ENCODE data around the gene GAGE2A. TPM values are rescaled to one million over a fixed set of nuclear protein-coding genes. Genes with fewer than 3 reads are reported as not detected.
"Not testable (repeated sequence)": the region's sequence is repeated elsewhere in the genome, so short reads cannot be mapped to it uniquely, and the experiment has no call there.

GAGE2A gene, protein sequence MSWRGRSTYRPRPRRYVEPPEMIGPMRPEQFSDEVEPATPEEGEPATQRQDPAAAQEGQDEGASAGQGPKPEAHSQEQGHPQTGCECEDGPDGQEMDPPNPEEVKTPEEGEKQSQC
- not detected for total RNA-seq

- no CpG with 5 or more reads among the region's 16 CpGs for WGBS, 10 experiments
- in situ Hi-C loops (cut with MboI; ENCODE audit: low pct_unique_long_range_greater_than_20kb in 2 of 9, low sequenced_read_pairs in 9 of 9, unreplicated experiment in 9 of 9), result not testable (repeated sequence)
These were observed at the start of gene GAGE2A for GRCh38 chrX:49589196-49589595. Gene GAGE2A, plus strand, starts transcription at chrX:49589496. Its CDS starts 1,155 bp downstream, at chrX:49590651.

DNA sequence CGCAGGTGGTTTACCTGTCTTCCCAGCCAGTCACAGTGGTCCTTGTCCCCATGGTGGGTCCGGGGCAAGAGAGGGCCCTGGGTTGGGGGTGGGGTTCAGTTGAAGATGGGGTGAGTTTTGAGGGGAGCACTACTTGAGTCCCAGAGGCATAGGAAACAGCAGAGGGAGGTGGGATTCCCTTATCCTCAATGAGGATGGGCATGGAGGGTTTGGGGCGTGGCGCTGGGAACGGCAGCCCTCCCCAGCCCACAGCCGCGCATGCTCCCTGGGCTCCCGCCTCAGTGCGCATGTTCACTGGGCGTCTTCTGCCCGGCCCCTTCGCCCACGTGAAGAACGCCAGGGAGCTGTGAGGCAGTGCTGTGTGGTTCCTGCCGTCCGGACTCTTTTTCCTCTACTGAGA is 47.9 kb upstream of the GAGE2A start, which contains the start of gene GAGE12D:
TSS of gene GAGE12D (plus strand) at position 301 of the 400 bp plus-strand sequence. CDS start 1,155 bp downstream, outside the sequence.
- in situ Hi-C loops (cut with MboI; ENCODE audit: low pct_unique_long_range_greater_than_20kb in 2 of 9, low sequenced_read_pairs in 9 of 9, unreplicated experiment in 9 of 9); H3K4me3 ChIP-seq; H3K4me1 ChIP-seq (replicated peaks in 1 of 2); ATAC-seq (replicated peaks in 6 of 8); H3K27ac ChIP-seq: not testable (repeated sequence)
- WGBS, 10 experiments, result no CpG with 5 or more reads among the region's 16 CpGs

More at GRCh38 chrX:49589196-49589595, at the start of gene GAGE2A:
- not testable (repeated sequence) for H3K27ac ChIP-seq; H3K4me1 ChIP-seq (replicated peaks in 1 of 2); H3K4me3 ChIP-seq; ATAC-seq (replicated peaks in 6 of 8)

- H3K4me3 ChIP-seq; H3K4me1 ChIP-seq (replicated peaks in 1 of 2); ATAC-seq (replicated peaks in 6 of 8); H3K27ac ChIP-seq; in situ Hi-C loops (cut with MboI; ENCODE audit: low pct_unique_long_range_greater_than_20kb in 2 of 9, low sequenced_read_pairs in 9 of 9, unreplicated experiment in 9 of 9): not testable (repeated sequence)
- no CpG with 5 or more reads among the region's 16 CpGs for WGBS, 10 experiments
These were observed 38.3 kb upstream of the GAGE2A start, which contains the start of gene GAGE12E for GRCh38 chrX:49550989-49551388. Gene GAGE12E, plus strand, starts transcription at chrX:49551289. Its CDS starts 1,155 bp downstream, at chrX:49552444.

DNA sequence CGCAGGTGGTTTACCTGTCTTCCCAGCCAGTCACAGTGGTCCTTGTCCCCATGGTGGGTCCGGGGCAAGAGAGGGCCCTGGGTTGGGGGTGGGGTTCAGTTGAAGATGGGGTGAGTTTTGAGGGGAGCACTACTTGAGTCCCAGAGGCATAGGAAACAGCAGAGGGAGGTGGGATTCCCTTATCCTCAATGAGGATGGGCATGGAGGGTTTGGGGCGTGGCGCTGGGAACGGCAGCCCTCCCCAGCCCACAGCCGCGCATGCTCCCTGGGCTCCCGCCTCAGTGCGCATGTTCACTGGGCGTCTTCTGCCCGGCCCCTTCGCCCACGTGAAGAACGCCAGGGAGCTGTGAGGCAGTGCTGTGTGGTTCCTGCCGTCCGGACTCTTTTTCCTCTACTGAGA is 28.8 kb upstream of the GAGE2A start, which contains the start of gene GAGE12F:
TSS of gene GAGE12F (plus strand) at position 301 of the 400 bp plus-strand sequence. CDS start 1,155 bp downstream, outside the sequence.
- H3K4me3 ChIP-seq; H3K27ac ChIP-seq; ATAC-seq (replicated peaks in 6 of 8); in situ Hi-C loops (cut with MboI; ENCODE audit: low pct_unique_long_range_greater_than_20kb in 2 of 9, low sequenced_read_pairs in 9 of 9, unreplicated experiment in 9 of 9); H3K4me1 ChIP-seq (replicated peaks in 1 of 2): not testable (repeated sequence)
- no CpG with 5 or more reads among the region's 16 CpGs for WGBS, 10 experiments

DNA sequence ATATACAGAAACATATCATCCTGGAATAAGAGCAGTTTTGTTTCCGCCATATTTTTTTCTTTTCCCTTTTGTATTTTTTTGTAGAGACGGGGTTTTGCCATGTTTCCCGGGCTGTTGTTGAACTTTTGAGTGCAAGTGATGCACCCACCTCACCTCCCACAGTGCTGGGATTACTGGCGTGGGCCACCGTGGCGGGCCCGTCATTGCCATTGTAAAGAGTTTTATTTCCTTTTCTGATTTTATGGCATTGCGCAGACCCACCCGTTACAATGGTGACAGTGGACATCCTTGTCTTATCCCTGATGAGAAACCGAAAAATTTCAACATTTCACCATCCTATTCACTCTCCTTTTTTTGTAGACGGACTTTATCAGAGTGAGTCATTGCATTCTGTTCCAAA is 20.6 kb upstream of the GAGE2A start:
- H3K4me1 ChIP-seq (replicated peaks in 1 of 2); H3K4me3 ChIP-seq; in situ Hi-C loops (cut with MboI; ENCODE audit: low pct_unique_long_range_greater_than_20kb in 2 of 9, low sequenced_read_pairs in 9 of 9, unreplicated experiment in 9 of 9); ATAC-seq (replicated peaks in 6 of 8); H3K27ac ChIP-seq: not testable (repeated sequence)
- WGBS, 10 experiments, result no CpG with 5 or more reads among the region's 11 CpGs

- H3K27ac ChIP-seq; H3K4me3 ChIP-seq; in situ Hi-C loops (cut with MboI; ENCODE audit: low pct_unique_long_range_greater_than_20kb in 2 of 9, low sequenced_read_pairs in 9 of 9, unreplicated experiment in 9 of 9); ATAC-seq (replicated peaks in 6 of 8); H3K4me1 ChIP-seq (replicated peaks in 1 of 2): not testable (repeated sequence)
- no CpG with 5 or more reads among the region's 13 CpGs for WGBS, 10 experiments
These were observed 20.1 kb upstream of the GAGE2A start for GRCh38 chrX:49569152-49569551.

- H3K4me1 ChIP-seq (replicated peaks in 1 of 2); in situ Hi-C loops (cut with MboI; ENCODE audit: low pct_unique_long_range_greater_than_20kb in 2 of 9, low sequenced_read_pairs in 9 of 9, unreplicated experiment in 9 of 9); H3K4me3 ChIP-seq; ATAC-seq (replicated peaks in 6 of 8); H3K27ac ChIP-seq: not testable (repeated sequence)
- no CpG with 5 or more reads among the region's 16 CpGs for WGBS, 10 experiments
These were observed 19.2 kb upstream of the GAGE2A start, which contains the start of gene GAGE12G for GRCh38 chrX:49570100-49570499. Gene GAGE12G, plus strand, starts transcription at chrX:49570400. Its CDS starts 1,155 bp downstream, at chrX:49571555.

- ATAC-seq (replicated peaks in 6 of 8); H3K4me1 ChIP-seq (replicated peaks in 1 of 2): not testable (repeated sequence)
- WGBS, 10 experiments, result no CpG with 5 or more reads among the region's 16 CpGs
These were observed 9.6 kb upstream of the GAGE2A start, which contains the start of gene GAGE12H for GRCh38 chrX:49579649-49580048. Gene GAGE12H, plus strand, starts transcription at chrX:49579949. Its CDS starts 1,155 bp downstream, at chrX:49581104.

DNA sequence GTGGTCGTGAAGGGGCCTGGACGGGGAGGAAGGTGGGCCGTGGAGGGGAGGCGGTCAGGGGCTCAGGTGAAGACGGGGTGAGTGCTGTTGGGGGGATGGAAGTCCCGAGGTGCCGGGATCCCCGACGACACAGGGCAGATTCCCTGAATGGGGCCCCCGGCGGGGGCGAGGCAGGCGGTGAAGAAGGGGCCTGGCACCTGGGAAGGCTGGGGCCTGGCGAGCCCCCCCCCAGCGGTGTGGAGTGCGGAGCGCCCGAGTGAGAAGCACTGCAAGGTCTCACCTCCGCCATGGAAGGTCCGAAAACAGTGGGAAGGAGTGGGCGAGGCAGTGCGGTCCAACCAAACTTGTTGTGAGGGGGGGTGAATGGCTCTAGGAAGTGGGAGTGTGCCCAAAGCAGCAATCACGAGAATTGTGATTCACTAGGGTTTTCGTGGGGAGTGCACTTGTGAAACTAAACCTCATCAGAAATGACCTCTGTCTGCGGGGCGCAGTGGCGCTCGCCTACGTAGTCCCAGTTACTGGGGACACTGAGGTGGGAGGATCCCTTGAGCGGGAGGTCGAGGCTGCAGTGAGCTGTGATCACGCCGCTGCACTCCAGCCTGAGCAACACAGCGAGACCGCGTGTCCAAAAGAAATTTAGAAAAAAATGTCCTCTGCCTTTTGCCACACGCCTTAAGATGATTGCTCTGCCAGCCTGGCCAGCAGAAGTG is 628 bp downstream of the GAGE2A start:
- H3K4me3 ChIP-seq; ATAC-seq (replicated peaks in 6 of 8); in situ Hi-C loops (cut with MboI; ENCODE audit: low pct_unique_long_range_greater_than_20kb in 2 of 9, low sequenced_read_pairs in 9 of 9, unreplicated experiment in 9 of 9); H3K4me1 ChIP-seq (replicated peaks in 1 of 2); H3K27ac ChIP-seq: not testable (repeated sequence)
- no CpG with 5 or more reads among the region's 37 CpGs for WGBS, 10 experiments

More at GRCh38 chrX:49579649-49580048, 9.6 kb upstream of the GAGE2A start, which contains the start of gene GAGE12H:
- in situ Hi-C loops (cut with MboI; ENCODE audit: low pct_unique_long_range_greater_than_20kb in 2 of 9, low sequenced_read_pairs in 9 of 9, unreplicated experiment in 9 of 9); H3K4me3 ChIP-seq; H3K27ac ChIP-seq: not testable (repeated sequence)

DNA sequence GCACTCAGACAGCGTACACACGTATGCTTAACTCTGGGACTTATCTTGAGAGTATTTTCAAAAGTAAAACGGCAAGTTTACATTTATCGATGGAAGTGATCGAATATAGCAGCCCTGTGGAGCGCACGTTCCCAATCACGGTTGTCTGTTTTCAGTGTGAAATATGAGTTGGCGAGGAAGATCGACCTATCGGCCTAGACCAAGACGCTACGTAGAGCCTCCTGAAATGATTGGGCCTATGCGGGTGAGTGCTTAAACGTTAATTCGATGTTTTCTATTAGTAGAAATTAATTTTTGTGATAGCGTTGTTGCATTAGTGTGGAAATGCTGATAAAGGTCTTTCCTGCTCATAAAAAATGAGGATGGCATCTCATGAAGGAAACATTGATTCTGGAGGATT is 1.2 kb downstream of the GAGE2A start:
- H3K27ac ChIP-seq; ATAC-seq (replicated peaks in 6 of 8); H3K4me1 ChIP-seq (replicated peaks in 1 of 2); in situ Hi-C loops (cut with MboI; ENCODE audit: low pct_unique_long_range_greater_than_20kb in 2 of 9, low sequenced_read_pairs in 9 of 9, unreplicated experiment in 9 of 9); H3K4me3 ChIP-seq: not testable (repeated sequence)
- 91 to 100% methylated on average over 1 to 7 of the region's 17 CpGs; no CpG with 5 or more reads in 8 of the 10 experiments for WGBS, 10 experiments

GRCh38 chrX:49598720-49599119 is 9.4 kb downstream of the GAGE2A start, which contains the start of gene GAGE1:
Gene GAGE1, plus strand, starts transcription at chrX:49599020. Its CDS starts 1,155 bp downstream, at chrX:49600175.
- H3K27ac ChIP-seq; H3K4me1 ChIP-seq (replicated peaks in 1 of 2); in situ Hi-C loops (cut with MboI; ENCODE audit: low pct_unique_long_range_greater_than_20kb in 2 of 9, low sequenced_read_pairs in 9 of 9, unreplicated experiment in 9 of 9); H3K4me3 ChIP-seq; ATAC-seq (replicated peaks in 6 of 8): not testable (repeated sequence)
- WGBS, 10 experiments, result no CpG with 5 or more reads among the region's 16 CpGs

GRCh38 chrX:49610718-49611310 is 21.5 kb downstream of the GAGE2A start:
- 7 to 80% (median 51%) methylated on average over 1 to 7 of the region's 7 CpGs; no CpG with 5 or more reads in 7 of the 10 experiments for WGBS, 10 experiments
- no peak for ATAC-seq (replicated peaks in 6 of 8)
- in situ Hi-C loops (cut with MboI; ENCODE audit: low pct_unique_long_range_greater_than_20kb in 2 of 9, low sequenced_read_pairs in 9 of 9, unreplicated experiment in 9 of 9), result no loop called here
- no peaks in the 10 kb centered on the region for H3K4me1 ChIP-seq (replicated peaks in 1 of 2)
- H3K4me3 ChIP-seq, result no peak overlapping the region
- H3K27ac ChIP-seq, result no peak overlapping the region

DNA sequence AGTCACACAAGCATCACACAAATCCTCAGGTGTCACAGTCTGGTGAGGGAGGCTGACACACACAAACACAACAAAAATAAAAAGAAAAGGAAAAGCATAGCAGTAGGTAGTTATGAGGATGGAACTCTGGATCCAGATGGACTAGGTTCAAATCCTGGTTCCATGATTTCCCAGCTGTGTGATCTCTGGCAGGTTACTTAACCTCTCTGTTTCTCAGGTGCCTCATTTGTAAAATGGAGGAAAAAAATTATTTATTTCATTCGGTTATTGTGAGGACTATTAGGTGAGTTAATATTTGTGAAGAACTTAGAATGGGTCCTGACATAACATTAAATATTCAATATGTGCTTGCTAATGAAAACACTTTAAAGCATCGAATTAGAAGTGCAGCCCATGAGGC is 29.3 kb downstream of the GAGE2A start:
- Histone ChIP-seq H3K27ac (no peak overlapping the region), H3K4me3 (no peak overlapping the region), H3K4me1 (replicated peaks in 1 of 2) (no peaks in the 10 kb centered on the region)
- 0 to 80% (median 46%) methylated on average over 1 to 2 of the region's 2 CpGs; no CpG with 5 or more reads in 5 of the 10 experiments for whole genome bisulfite sequencing, 10 experiments
- ATAC-seq (replicated peaks in 6 of 8), result no peak
- in situ Hi-C loops (cut with MboI; ENCODE audit: low pct_unique_long_range_greater_than_20kb in 2 of 9, low sequenced_read_pairs in 9 of 9, unreplicated experiment in 9 of 9), result no loop called here

Measured in motor neuron (in vitro differentiated cells).